PC-3 (cell line): ENCODE measurements around the gene SURF6. TPM values are rescaled to one million over a fixed set of nuclear protein-coding genes. Genes with fewer than 3 reads are reported as not detected.

Experiments used
- ATAC-seq: fragments of 200-7000 bp; cut with Tn5 transposase; 2 replicates; pipeline ENCODE4 v1.9.1; 2020; ENCODE audit warnings: mild to moderate bottlenecking, moderate library complexity
- BruUV-seq: library from RNA; stranded (reverse); fragments of 400-500 nt; replicated peaks from 2 replicates; lab custom pipeline; 2021; lab: Mats Ljungman, UMichigan
- CTCF ChIA-PET: fragments of 300-600 bp; sonication (Branson Sonifier 250); formaldehyde crosslinking; loops from one replicate; lab custom pipeline; 2022; ENCODE audit warnings: antibody characterized with exemption; lab: Charles Lee
- POLR2A ChIA-PET: fragments of 300-600 bp; sonication (Branson Sonifier 250); formaldehyde crosslinking; loops from one replicate; lab custom pipeline; 2022; ENCODE audit warnings: antibody characterized with exemption; ENCODE audit not compliant: unreplicated experiment; lab: Charles Lee
- DNase-seq: peaks from one replicate; pipeline ENCODE4 v3.0.0-alpha.2; 2015
- H2AFZ ChIP-seq: fragments of 300-600 bp; sonication (generic); 2 replicates; pipeline ENCODE4 v1.6.0; 2016; ENCODE audit warnings: antibody characterized with exemption, low read length
- H3F3A ChIP-seq: fragments of 300-600 bp; sonication (generic); one replicate; pipeline ENCODE4 v1.6.0; 2017; ENCODE audit warnings: antibody characterized with exemption, low read length, control low read depth, mild to moderate bottlenecking; ENCODE audit not compliant: unreplicated experiment
- H3K27ac ChIP-seq: fragments of 300-600 bp; sonication (generic); 2 replicates; pipeline ENCODE4 v1.5.1; 2016; ENCODE audit warnings: mild to moderate bottlenecking, low read length
- H3K27me3 ChIP-seq: fragments of 300-600 bp; sonication (generic); 2 replicates; pipeline ENCODE4 v1.6.1; 2016; ENCODE audit warnings: low read length, mixed read lengths
- H3K36me3 ChIP-seq: fragments of 300-600 bp; sonication (generic); 2 replicates; pipeline ENCODE4 v1.6.1; 2016; ENCODE audit warnings: low read depth, mixed run types, low read length, mixed read lengths
- H3K4me1 ChIP-seq: fragments of 300-600 bp; sonication (generic); 2 replicates; pipeline ENCODE4 v1.5.1; 2016; ENCODE audit warnings: low read length; ENCODE audit not compliant: insufficient read depth
- H3K4me2 ChIP-seq: fragments of 300-600 bp; sonication (generic); 2 replicates; pipeline ENCODE4 v1.6.0; 2016; ENCODE audit warnings: low read length
- H3K4me3 ChIP-seq: fragments of 300-600 bp; sonication (generic); 2 replicates; pipeline ENCODE4 v1.5.1; 2016; ENCODE audit warnings: mild to moderate bottlenecking, low read length, mixed read lengths
- H3K79me2 ChIP-seq: fragments of 300-600 bp; sonication (generic); 2 replicates; pipeline ENCODE4 v1.6.1; 2017; ENCODE audit warnings: low read length, mixed read lengths
- H3K9ac ChIP-seq: fragments of 300-600 bp; sonication (generic); 2 replicates; pipeline ENCODE4 v1.6.0; 2016; ENCODE audit warnings: mild to moderate bottlenecking, low read length
- H3K9me2 ChIP-seq: fragments of 300-600 bp; sonication (generic); replicated peaks from 2 replicates; pipeline ENCODE4 v1.6.1; 2016; ENCODE audit warnings: mixed run types, low read length, mixed read lengths
- H3K9me3 ChIP-seq: fragments of 300-600 bp; sonication (generic); 2 replicates; pipeline ENCODE4 v1.6.1; 2016; ENCODE audit warnings: low read length, mixed read lengths
- H4K20me1 ChIP-seq: fragments of 300-600 bp; sonication (generic); 2 replicates; pipeline ENCODE4 v1.6.1; 2016; ENCODE audit warnings: low read length, mixed read lengths
- CTCF ChIP-seq: fragments of 300-600 bp; sonication (generic); conservative IDR thresholded peaks from 2 replicates; pipeline ENCODE4 v1.5.1; 2017; ENCODE audit warnings: antibody characterized with exemption, low read depth, mild to moderate bottlenecking, low read length
- EZH2 ChIP-seq: fragments of 300-600 bp; sonication (generic); IDR thresholded peaks from one replicate; pipeline ENCODE4 v1.6.1; 2017; ENCODE audit warnings: antibody characterized with exemption, mild to moderate bottlenecking, low read length; ENCODE audit not compliant: unreplicated experiment
- EZH2phosphoT487 ChIP-seq: fragments of 300-600 bp; sonication (generic); IDR thresholded peaks from 2 replicates; pipeline ENCODE4 v1.6.1; 2018; ENCODE audit warnings: mild to moderate bottlenecking, antibody characterized with exemption, low read length, borderline replicate concordance
- intact Hi-C: fragments of 100-400 bp; cut with micrococcal nuclease; formaldehyde crosslinking; loops from 2 replicates; pipeline ENCODE4 v1.9.0; 2023
- total RNA-seq: library from RNA; depleted of rRNA; stranded (reverse); fragments of >200 nt; gene quantifications from 2 replicates; pipeline ENCODE4 v1.2.3, GENCODE V29; 2014

The SURF6 gene
- total RNA-seq, 1 experiment from 2014 or later: 28.0 TPM

- Histone ChIP-seq H2AFZ (no peak overlapping the region), H3F3A (no peaks in the 10 kb centered on the region), H3K9ac (no peak overlapping the region), H4K20me1 (no peaks in the 10 kb centered on the region), H3K4me2 (no peak overlapping the region), H3K4me1 (no peaks in the 10 kb centered on the region), H3K9me3 (no peaks in the 10 kb centered on the region), H3K9me2 (no peaks in the 10 kb centered on the region), H3K4me3 (no peak overlapping the region), H3K36me3 (no peaks in the 10 kb centered on the region), H3K79me2 (no peaks in the 10 kb centered on the region), H3K27ac (no peak overlapping the region), H3K27me3 (no peaks in the 10 kb centered on the region)
- intact Hi-C loops: no loop called here
- CTCF ChIA-PET: no interaction called here
- ATAC-seq (no peak), DNase-seq (no peak)
- TF ChIP-seq EZH2 (no peak), CTCF (no peak), EZH2phosphoT487 (no peak)
- POLR2A ChIA-PET: no interaction called here
- BruUV-seq: no TSS peak
Measured at GRCh38 chr9:133384736-133385321, 48.8 kb upstream of the SURF6 start.

- ChIA-PET CTCF (no interaction called here), POLR2A (no interaction called here)
- Histone ChIP-seq H3K27me3 (no peaks in the 10 kb centered on the region), H3K36me3 (no peaks in the 10 kb centered on the region), H3K9ac (no peak overlapping the region), H3K79me2 (no peaks in the 10 kb centered on the region), H4K20me1 (no peaks in the 10 kb centered on the region), H3K9me3 (no peaks in the 10 kb centered on the region), H3K4me3 (no peak overlapping the region), H3F3A (no peaks in the 10 kb centered on the region), H2AFZ (no peak overlapping the region), H3K9me2 (no peaks in the 10 kb centered on the region), H3K4me1 (no peaks in the 10 kb centered on the region), H3K27ac (no peak overlapping the region), H3K4me2 (no peak overlapping the region)
- TF ChIP-seq EZH2 (no peak), CTCF (no peak), EZH2phosphoT487 (no peak)
- intact Hi-C loops: no loop called here
- ATAC-seq (no peak), DNase-seq (no peak)
- no TSS peak for BruUV-seq
Measured at GRCh38 chr9:133383438-133383837, 47.5 kb upstream of the SURF6 start.

GRCh38 chr9:133382507-133383141 lies 46.6 kb upstream of the SURF6 start:
- H3K9me2 ChIP-seq: no peaks in the 10 kb centered on the region

More at GRCh38 chr9:133382507-133383141, 46.6 kb upstream of the SURF6 start:
- BruUV-seq: no TSS peak
- Histone ChIP-seq H3K4me2 (no peak overlapping the region), H2AFZ (no peak overlapping the region), H3K9me3 (no peaks in the 10 kb centered on the region), H3K27me3 (no peaks in the 10 kb centered on the region), H3K4me1 (no peaks in the 10 kb centered on the region), H3K79me2 (no peaks in the 10 kb centered on the region), H3K9ac (no peak overlapping the region), H3F3A (no peaks in the 10 kb centered on the region), H3K36me3 (no peaks in the 10 kb centered on the region), H3K27ac (no peak overlapping the region), H3K4me3 (no peak overlapping the region), H4K20me1 (no peaks in the 10 kb centered on the region)
- ATAC-seq: no peak
- no peak for DNase-seq
- ChIA-PET POLR2A (no interaction called here), CTCF (no interaction called here)
- TF ChIP-seq CTCF (no peak), EZH2phosphoT487 (no peak), EZH2 (no peak)
- intact Hi-C loops: no loop called here
